Ramos (cell line): ENCODE measurements around the gene FBXO47.

Source experiments
- in situ Hi-C: fragments of 300-500 bp; cut with MboI; formaldehyde crosslinking; loops from one replicate; pipeline ENCODE4 v1.14.3; 2022; ENCODE audit warnings: low sequenced_read_pairs; ENCODE audit not compliant: unreplicated experiment

Gene FBXO47

GRCh38 chr17:38967290-38967738 lies at the start of gene FBXO47:
Gene FBXO47, minus strand, starts transcription at chr17:38967403. Its CDS starts 4,378 bp downstream, at chr17:38963025.
- in situ Hi-C loops = no loop called here

- in situ Hi-C loops = no loop called here
Measured at GRCh38 chr17:39016193-39017153, 49.3 kb upstream of the FBXO47 start.

- in situ Hi-C loops = no loop called here
Measured at GRCh38 chr17:39015546-39015935, 48.3 kb upstream of the FBXO47 start.

- in situ Hi-C loops = no loop called here
Measured at GRCh38 chr17:39014795-39015545, 47.8 kb upstream of the FBXO47 start.

- in situ Hi-C loops = no loop called here
Measured at GRCh38 chr17:39014044-39014794, 47.0 kb upstream of the FBXO47 start.

- in situ Hi-C loops = no loop called here
Measured at GRCh38 chr17:39012725-39013124, 45.5 kb upstream of the FBXO47 start.

- in situ Hi-C loops = no loop called here
Measured at GRCh38 chr17:39011907-39012468, 44.8 kb upstream of the FBXO47 start.

GRCh38 chr17:39009581-39010001 lies 42.4 kb upstream of the FBXO47 start:
- in situ Hi-C loops = no loop called here

GRCh38 chr17:39008633-39009032 lies 41.4 kb upstream of the FBXO47 start:
- in situ Hi-C loops = no loop called here

- in situ Hi-C loops = no loop called here
Measured at GRCh38 chr17:39002991-39003715, 36.0 kb upstream of the FBXO47 start.

- in situ Hi-C loops = no loop called here
Measured at GRCh38 chr17:39001703-39002637, 34.8 kb upstream of the FBXO47 start.

- in situ Hi-C loops = no loop called here
Measured at GRCh38 chr17:39000021-39000601, 32.9 kb upstream of the FBXO47 start.

- in situ Hi-C loops = loop anchor here (25.0 kb wide), 1 partner anchor 166 kb away; the partner anchor contains the start of genes ARL5C and PLXDC1
Measured at GRCh38 chr17:38996660-38997337, 29.6 kb upstream of the FBXO47 start.

- in situ Hi-C loops = loop anchor here (25.0 kb wide), 1 partner anchor 168 kb away; the partner anchor contains the start of genes ARL5C and PLXDC1
Measured at GRCh38 chr17:38994026-38994425, 26.8 kb upstream of the FBXO47 start.

GRCh38 chr17:38984666-38985065 lies 17.5 kb upstream of the FBXO47 start:
- in situ Hi-C loops = loop anchor here (25.0 kb wide), 1 partner anchor 178 kb away; the partner anchor contains the start of genes ARL5C and PLXDC1

- in situ Hi-C loops = loop anchor here (25.0 kb wide), 1 partner anchor 179 kb away; the partner anchor contains the start of genes ARL5C and PLXDC1
Measured at GRCh38 chr17:38982858-38983746, 15.9 kb upstream of the FBXO47 start.
